ENCODE results near the gene TSPAN4. TPM values are rescaled to one million over a fixed set of nuclear protein-coding genes. Genes with fewer than 3 reads are reported as not detected.
A peak's percentile ranks its signal among the peaks of the same experiment; 100 is the strongest.

The TSPAN4 gene
- total RNA-seq, 1 donor from 2014 or later, result 26.4 TPM

DNA sequence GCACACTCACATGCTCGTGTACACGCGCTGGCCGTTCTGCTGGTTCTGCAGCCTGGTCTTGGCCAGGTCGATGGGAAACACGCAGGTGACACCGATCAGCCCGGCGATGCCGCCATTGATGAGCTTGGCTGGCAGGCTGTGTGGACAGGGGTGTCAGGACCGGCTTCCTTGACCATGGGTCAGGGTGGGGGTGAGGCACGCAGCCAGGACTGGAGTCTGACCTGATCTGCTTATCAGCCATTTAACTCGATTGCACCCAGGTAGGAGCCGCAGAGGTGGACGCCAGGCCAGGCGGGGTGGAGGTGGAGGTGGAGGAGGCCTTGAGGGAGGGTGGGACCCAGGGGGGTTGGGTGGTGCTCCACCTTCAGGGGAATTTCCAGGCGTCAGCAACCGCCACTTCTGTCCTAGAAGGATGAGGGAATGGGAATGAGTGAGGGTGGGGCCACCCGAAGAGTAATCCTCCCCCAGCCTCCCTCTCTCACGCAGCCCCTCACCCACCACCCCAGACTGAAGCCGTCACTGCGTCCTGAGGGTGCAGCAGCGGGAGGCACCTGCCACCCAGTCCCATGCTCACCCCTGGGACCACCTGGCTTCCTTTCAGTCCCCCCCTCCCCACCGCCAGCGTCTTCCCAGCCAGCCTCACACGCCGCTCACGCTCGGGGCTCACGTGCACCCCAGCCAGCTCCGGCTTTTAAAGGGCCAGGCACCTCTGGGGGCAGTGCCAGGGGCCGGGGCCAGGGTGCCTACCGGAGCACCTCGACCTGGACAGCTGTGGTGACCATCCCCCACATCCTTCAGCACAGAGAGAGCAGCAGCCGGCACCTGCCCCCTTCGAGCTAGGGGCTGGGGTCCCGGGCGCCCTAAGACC lies 47.7 kb upstream of the TSPAN4 start:
- Mint-ChIP-seq H3K4me1 (ENCODE audit: unreplicated experiment) (no peaks in the 10 kb centered on the region), H3K36me3 (ENCODE audit: low read depth, unreplicated experiment) (no peaks in the 10 kb centered on the region), H3K4me3 (ENCODE audit: unreplicated experiment) (peak overlapping the region; percentile 31), H3K9me3 (ENCODE audit: unreplicated experiment) (no peaks in the 10 kb centered on the region), H3K27me3 (ENCODE audit: unreplicated experiment) (peaks cover 9% of the 10 kb centered on the region), H3K27ac (ENCODE audit: unreplicated experiment) (no peak overlapping the region)
- TF ChIP-seq, protein P1, sequence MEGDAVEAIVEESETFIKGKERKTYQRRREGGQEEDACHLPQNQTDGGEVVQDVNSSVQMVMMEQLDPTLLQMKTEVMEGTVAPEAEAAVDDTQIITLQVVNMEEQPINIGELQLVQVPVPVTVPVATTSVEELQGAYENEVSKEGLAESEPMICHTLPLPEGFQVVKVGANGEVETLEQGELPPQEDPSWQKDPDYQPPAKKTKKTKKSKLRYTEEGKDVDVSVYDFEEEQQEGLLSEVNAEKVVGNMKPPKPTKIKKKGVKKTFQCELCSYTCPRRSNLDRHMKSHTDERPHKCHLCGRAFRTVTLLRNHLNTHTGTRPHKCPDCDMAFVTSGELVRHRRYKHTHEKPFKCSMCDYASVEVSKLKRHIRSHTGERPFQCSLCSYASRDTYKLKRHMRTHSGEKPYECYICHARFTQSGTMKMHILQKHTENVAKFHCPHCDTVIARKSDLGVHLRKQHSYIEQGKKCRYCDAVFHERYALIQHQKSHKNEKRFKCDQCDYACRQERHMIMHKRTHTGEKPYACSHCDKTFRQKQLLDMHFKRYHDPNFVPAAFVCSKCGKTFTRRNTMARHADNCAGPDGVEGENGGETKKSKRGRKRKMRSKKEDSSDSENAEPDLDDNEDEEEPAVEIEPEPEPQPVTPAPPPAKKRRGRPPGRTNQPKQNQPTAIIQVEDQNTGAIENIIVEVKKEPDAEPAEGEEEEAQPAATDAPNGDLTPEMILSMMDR (IDR thresholded peaks at IDR 0.05; ENCODE audit: unreplicated experiment), result no peak
- no peak for DNase-seq (ENCODE audit: low spot score)

DNA sequence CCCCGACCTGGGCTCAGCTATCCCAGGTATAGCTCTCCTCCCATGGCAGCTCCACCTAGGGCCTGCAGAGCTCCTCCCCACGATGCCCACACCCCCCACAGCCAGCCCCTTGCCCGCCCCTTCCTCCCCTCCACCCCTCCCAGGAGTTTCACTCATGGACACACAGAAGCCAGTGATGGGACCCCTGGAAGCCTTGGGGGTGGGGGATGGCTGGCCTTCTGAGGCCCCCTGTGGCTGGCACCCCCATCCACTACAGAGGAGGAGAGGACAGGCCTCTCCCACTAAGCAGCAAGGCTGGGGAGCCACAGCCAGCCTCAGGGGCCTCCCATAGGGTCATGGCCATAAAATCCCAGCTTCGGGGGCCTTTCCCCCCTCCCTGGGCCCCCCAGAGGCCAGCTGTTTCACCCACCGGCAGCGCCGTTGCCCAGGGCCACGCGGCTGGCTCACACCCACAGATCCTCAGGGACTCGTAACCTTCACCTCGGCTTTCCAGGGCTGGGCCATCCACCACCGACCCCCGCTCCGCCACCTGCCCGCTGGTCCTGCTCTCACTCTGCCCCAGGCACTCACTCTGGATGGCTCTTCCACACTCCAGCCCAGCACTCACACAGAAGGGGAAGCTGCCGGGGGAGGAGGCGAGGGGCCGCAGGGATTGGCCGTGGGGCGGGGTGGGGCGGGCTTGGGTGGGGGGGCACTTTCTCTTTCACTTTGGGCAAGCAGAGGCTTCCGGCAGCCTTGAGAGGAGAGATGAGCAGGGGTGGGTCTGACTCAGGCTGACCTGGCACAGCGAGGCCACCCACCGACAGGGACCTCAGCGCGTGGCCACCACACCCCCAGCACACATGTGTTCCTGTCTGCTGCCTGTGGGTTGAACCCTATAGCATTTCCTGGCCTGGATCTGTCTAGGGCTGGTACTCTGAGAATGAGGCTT lies 46.8 kb upstream of the TSPAN4 start:
- Mint-ChIP-seq H3K27me3 (ENCODE audit: unreplicated experiment) (peaks cover 9% of the 10 kb centered on the region), H3K4me1 (ENCODE audit: unreplicated experiment) (no peaks in the 10 kb centered on the region), H3K36me3 (ENCODE audit: low read depth, unreplicated experiment) (no peaks in the 10 kb centered on the region), H3K9me3 (ENCODE audit: unreplicated experiment) (no peaks in the 10 kb centered on the region), H3K4me3 (ENCODE audit: unreplicated experiment) (no peak overlapping the region), H3K27ac (ENCODE audit: unreplicated experiment) (no peak overlapping the region)
- no peak for DNase-seq (ENCODE audit: low spot score)
- TF ChIP-seq, protein P1 (IDR thresholded peaks at IDR 0.05; ENCODE audit: unreplicated experiment), result no peak

DNA sequence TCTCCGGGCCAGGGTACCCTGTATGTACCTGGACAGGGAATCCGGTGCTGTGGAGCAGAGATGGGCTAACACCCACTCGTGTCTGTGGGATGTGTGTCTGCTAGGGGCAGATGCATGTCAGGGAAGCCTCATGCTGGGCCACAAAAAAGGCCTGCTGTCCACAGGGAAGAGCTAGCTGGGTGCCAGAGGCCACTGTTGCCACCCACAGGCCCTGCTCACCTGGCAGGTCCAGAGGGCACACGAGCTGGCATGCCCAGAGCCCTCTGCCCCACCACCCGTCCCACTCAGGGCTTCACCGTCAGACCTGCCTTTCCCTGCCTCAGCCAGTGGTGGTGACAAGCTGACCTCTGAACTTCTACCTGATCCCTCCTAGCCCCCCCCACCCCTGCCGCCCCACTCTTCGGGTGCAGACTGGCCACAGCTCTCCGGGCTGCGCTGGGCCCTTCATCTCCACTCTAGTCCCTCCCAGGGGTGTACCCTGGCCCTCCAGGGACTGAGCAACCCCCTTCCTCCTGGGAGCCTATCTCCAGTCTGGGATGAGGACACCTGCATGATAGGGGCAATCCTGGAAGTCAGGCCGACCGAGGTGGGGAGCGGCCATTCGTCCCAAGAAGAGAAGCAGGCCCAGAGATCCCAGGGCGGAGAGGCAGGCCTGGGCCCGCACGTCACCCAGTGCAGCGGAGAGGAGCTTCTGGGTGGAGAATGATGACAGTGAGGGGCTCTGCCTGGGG lies 45.9 kb upstream of the TSPAN4 start:
- no peaks in the 10 kb centered on the region for H3K4me1 Mint-ChIP-seq (ENCODE audit: unreplicated experiment)
- peaks cover 10% of the 10 kb centered on the region for H3K27me3 Mint-ChIP-seq (ENCODE audit: unreplicated experiment)
- TF ChIP-seq, protein P1 (IDR thresholded peaks at IDR 0.05; ENCODE audit: unreplicated experiment), result no peak
- H3K27ac Mint-ChIP-seq (ENCODE audit: unreplicated experiment), result no peak overlapping the region
- H3K36me3 Mint-ChIP-seq (ENCODE audit: low read depth, unreplicated experiment), result no peaks in the 10 kb centered on the region
- H3K9me3 Mint-ChIP-seq (ENCODE audit: unreplicated experiment), result no peaks in the 10 kb centered on the region
- peak overlapping the region; percentile 83 for H3K4me3 Mint-ChIP-seq (ENCODE audit: unreplicated experiment)
- DNase-seq (ENCODE audit: low spot score), result no peak

DNA sequence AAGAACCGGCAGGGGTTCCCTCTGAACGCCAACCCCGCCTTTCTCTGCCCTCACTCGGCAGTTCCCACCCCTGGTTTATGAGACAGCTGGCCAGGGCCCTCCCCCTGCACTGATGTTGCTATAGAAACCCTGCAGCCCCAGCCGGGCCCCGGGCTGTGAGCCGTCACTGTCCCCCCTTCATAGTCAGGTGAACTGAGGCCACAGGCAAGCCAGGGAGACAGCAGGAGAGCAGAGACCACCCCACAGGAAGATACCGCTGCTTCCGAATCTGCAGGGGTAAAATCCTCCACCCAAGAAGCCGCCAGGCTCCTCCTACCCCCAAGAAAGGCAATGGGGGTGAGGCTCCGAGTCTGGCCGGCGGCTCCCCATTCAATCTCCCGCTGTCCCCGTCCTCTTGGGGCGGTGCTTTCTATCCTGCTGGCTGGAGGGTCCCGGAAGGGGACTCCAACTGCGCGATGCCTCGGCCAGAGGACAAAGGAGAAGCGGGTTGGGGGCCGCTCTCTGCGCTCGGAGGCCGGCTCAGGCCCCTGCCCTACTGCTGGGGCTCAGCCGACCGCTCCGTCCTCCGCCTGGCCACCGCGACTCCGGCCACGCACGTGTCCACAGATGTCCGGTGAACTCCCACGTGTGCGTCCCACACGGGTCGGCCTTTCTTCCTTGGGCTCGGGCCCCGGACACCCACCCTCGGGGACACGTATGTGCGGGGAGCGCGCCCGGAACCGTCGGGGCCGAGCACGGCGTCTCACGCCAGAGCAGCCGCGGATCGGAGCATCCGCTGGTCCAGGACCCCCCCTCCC lies 45.2 kb upstream of the TSPAN4 start:
- Mint-ChIP-seq H3K27me3 (ENCODE audit: unreplicated experiment) (peaks cover 8% of the 10 kb centered on the region), H3K36me3 (ENCODE audit: low read depth, unreplicated experiment) (no peaks in the 10 kb centered on the region), H3K4me3 (ENCODE audit: unreplicated experiment) (peak overlapping the region; percentile 83), H3K27ac (ENCODE audit: unreplicated experiment) (no peak overlapping the region), H3K9me3 (ENCODE audit: unreplicated experiment) (no peaks in the 10 kb centered on the region), H3K4me1 (ENCODE audit: unreplicated experiment) (no peaks in the 10 kb centered on the region)
- DNase-seq (ENCODE audit: low spot score), result peak; percentile 54
- TF ChIP-seq, protein P1 (IDR thresholded peaks at IDR 0.05; ENCODE audit: unreplicated experiment), result no peak
